Glutamatergic neuron (in vitro differentiated cells): ENCODE measurements around the gene RRP1. TPM values are rescaled to one million over a fixed set of nuclear protein-coding genes. Genes with fewer than 3 reads are reported as not detected.

Source experiments
- DNase-seq: peaks from one replicate; pipeline ENCODE4 v3.0.0; 2022
- H3K27ac Mint-ChIP-seq: one replicate; pipeline ENCODE4 v1.8.0; 2020; ENCODE audit warnings: mild to moderate bottlenecking, mixed read lengths, inconsistent platforms; ENCODE audit not compliant: unreplicated experiment
- H3K27me3 Mint-ChIP-seq: one replicate; pipeline ENCODE4 v1.8.0; 2020; ENCODE audit warnings: mild to moderate bottlenecking, moderate library complexity, mixed read lengths, inconsistent platforms; ENCODE audit not compliant: unreplicated experiment
- H3K36me3 Mint-ChIP-seq: one replicate; pipeline ENCODE4 v1.8.0; 2020; ENCODE audit warnings: mild to moderate bottlenecking, mixed read lengths, inconsistent platforms; ENCODE audit not compliant: unreplicated experiment
- H3K4me1 Mint-ChIP-seq: one replicate; pipeline ENCODE4 v1.8.0; 2020; ENCODE audit warnings: mild to moderate bottlenecking, low read depth, mixed read lengths, inconsistent platforms; ENCODE audit not compliant: unreplicated experiment
- H3K4me3 Mint-ChIP-seq: one replicate; pipeline ENCODE4 v1.8.0; 2020; ENCODE audit warnings: mild to moderate bottlenecking, mixed read lengths, inconsistent platforms; ENCODE audit not compliant: unreplicated experiment
- H3K9me3 Mint-ChIP-seq: one replicate; pipeline ENCODE4 v1.8.0; 2020; ENCODE audit warnings: mild to moderate bottlenecking, moderate library complexity, mixed read lengths, inconsistent platforms; ENCODE audit not compliant: unreplicated experiment
- CTCF ChIP-seq: fragments of 200-600 bp; sonication (generic); IDR thresholded peaks from one replicate; pipeline ENCODE4 v1.5.0; 2021; ENCODE audit not compliant: partially characterized antibody, unreplicated experiment
- total RNA-seq: library from RNA; stranded (reverse); fragmentation: NEBNext Ultra II Directional; extraction: Animal tissue kit (Norgen Biotek cat#: 25700); gene quantifications from one replicate; pipeline ENCODE4 v1.2.1, GENCODE V29; 2021; ENCODE audit not compliant: unreplicated experiment

RRP1 gene
- total RNA-seq, 1 donor from 2014 or later: 26.2 TPM

- Mint-ChIP-seq H3K27ac (peak overlapping the region; percentile 72), H3K4me3 (no peak overlapping the region), H3K4me1 (peaks cover 4% of the 10 kb centered on the region), H3K36me3 (peaks cover 5% of the 10 kb centered on the region), H3K27me3 (peaks cover 8% of the 10 kb centered on the region), H3K9me3 (peaks cover 8% of the 10 kb centered on the region)
- no peak for TF ChIP-seq CTCF
- DNase-seq: no peak
Observed at GRCh38 chr21:43794857-43795256, 5.5 kb downstream of the RRP1 start.

GRCh38 chr21:43797415-43797814 is 8.0 kb downstream of the RRP1 start:
- H3K4me3 Mint-ChIP-seq: no peak overlapping the region
- peaks cover 5% of the 10 kb centered on the region for H3K27me3 Mint-ChIP-seq
- peaks cover 5% of the 10 kb centered on the region for H3K36me3 Mint-ChIP-seq
- H3K27ac Mint-ChIP-seq: no peak overlapping the region
- DNase-seq: no peak
- no peaks in the 10 kb centered on the region for H3K4me1 Mint-ChIP-seq
- TF ChIP-seq CTCF: no peak
- H3K9me3 Mint-ChIP-seq: peaks cover 1% of the 10 kb centered on the region

- H3K4me3 Mint-ChIP-seq: no peak overlapping the region
- no peak for DNase-seq
- H3K36me3 Mint-ChIP-seq: peaks cover 5% of the 10 kb centered on the region
- no peaks in the 10 kb centered on the region for H3K4me1 Mint-ChIP-seq
- H3K9me3 Mint-ChIP-seq: peaks cover 1% of the 10 kb centered on the region
- TF ChIP-seq CTCF: no peak
- H3K27me3 Mint-ChIP-seq: peaks cover 6% of the 10 kb centered on the region
- no peak overlapping the region for H3K27ac Mint-ChIP-seq
Observed at GRCh38 chr21:43797925-43798715, 8.7 kb downstream of the RRP1 start.

- H3K27ac Mint-ChIP-seq: no peak overlapping the region
- DNase-seq: no peak
- no peak for TF ChIP-seq CTCF
- no peak overlapping the region for H3K4me3 Mint-ChIP-seq
- H3K9me3 Mint-ChIP-seq: peaks cover under 1% of the 10 kb centered on the region
- H3K4me1 Mint-ChIP-seq: no peaks in the 10 kb centered on the region
- H3K27me3 Mint-ChIP-seq: peaks cover 6% of the 10 kb centered on the region
- H3K36me3 Mint-ChIP-seq: peaks cover 5% of the 10 kb centered on the region
Observed at GRCh38 chr21:43799301-43799840, 10.0 kb downstream of the RRP1 start.

GRCh38 chr21:43800124-43800523 is 10.7 kb downstream of the RRP1 start:
- H3K36me3 Mint-ChIP-seq: peaks cover 3% of the 10 kb centered on the region
- H3K4me3 Mint-ChIP-seq: no peak overlapping the region
- H3K9me3 Mint-ChIP-seq: no peaks in the 10 kb centered on the region
- no peak overlapping the region for H3K27ac Mint-ChIP-seq
- DNase-seq: no peak
- TF ChIP-seq CTCF: no peak
- H3K27me3 Mint-ChIP-seq: peaks cover 6% of the 10 kb centered on the region
- no peaks in the 10 kb centered on the region for H3K4me1 Mint-ChIP-seq
